Measurements from ENCODE around the gene CLIC3.

The CLIC3 gene

GRCh38 chr9:136949239-136949816 lies 47.0 kb downstream of the CLIC3 start:
- no peak for DNase-seq

GRCh38 chr9:136947955-136948510 lies 48.3 kb downstream of the CLIC3 start:
- peak; percentile 69 for DNase-seq

- DNase-seq, result peak; percentile 32
Observed at GRCh38 chr9:136947028-136947891, 49.1 kb downstream of the CLIC3 start.

GRCh38 chr9:136946228-136947027 lies 49.9 kb downstream of the CLIC3 start:
- no peak for DNase-seq

GRCh38 chr9:136945333-136946227 lies 50.8 kb downstream of the CLIC3 start:
- DNase-seq, result no peak
